ENCODE results near the gene OR8D2. TPM values are rescaled to one million over a fixed set of nuclear protein-coding genes. Genes with fewer than 3 reads are reported as not detected.

OR8D2 gene
- total RNA-seq, 1 donor from 2014 or later, result not detected

DNA sequence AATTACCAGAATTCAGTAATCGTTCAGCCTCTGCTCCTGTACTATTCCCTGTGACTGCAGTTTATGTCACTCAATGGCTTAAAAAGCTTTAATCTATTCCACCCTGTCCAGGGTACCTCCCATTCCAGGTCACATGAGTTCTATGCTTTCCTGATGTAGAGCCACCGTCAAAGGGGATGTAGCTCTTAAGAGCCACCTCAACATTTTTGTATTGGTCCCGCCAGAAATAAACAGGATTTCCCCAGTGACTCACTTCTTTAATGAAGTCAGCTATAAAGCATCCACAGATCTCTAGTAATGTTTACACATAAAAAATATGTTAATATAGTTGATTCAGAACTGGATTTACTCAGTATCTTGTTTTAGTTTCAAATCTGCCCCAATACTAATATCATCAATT lies 4.9 kb downstream of the OR8D2 start:
- no peaks in the 10 kb centered on the region for H3K36me3 ChIP-seq
- H3K4me1 ChIP-seq, result no peaks in the 10 kb centered on the region
- no peaks in the 10 kb centered on the region for H3K9me3 ChIP-seq
- H3K27me3 ChIP-seq (ENCODE audit: low read depth), result no peaks in the 10 kb centered on the region
- H3K4me3 ChIP-seq, result no peak overlapping the region
- H3K27ac ChIP-seq, result no peak overlapping the region
- TF ChIP-seq, protein P1, sequence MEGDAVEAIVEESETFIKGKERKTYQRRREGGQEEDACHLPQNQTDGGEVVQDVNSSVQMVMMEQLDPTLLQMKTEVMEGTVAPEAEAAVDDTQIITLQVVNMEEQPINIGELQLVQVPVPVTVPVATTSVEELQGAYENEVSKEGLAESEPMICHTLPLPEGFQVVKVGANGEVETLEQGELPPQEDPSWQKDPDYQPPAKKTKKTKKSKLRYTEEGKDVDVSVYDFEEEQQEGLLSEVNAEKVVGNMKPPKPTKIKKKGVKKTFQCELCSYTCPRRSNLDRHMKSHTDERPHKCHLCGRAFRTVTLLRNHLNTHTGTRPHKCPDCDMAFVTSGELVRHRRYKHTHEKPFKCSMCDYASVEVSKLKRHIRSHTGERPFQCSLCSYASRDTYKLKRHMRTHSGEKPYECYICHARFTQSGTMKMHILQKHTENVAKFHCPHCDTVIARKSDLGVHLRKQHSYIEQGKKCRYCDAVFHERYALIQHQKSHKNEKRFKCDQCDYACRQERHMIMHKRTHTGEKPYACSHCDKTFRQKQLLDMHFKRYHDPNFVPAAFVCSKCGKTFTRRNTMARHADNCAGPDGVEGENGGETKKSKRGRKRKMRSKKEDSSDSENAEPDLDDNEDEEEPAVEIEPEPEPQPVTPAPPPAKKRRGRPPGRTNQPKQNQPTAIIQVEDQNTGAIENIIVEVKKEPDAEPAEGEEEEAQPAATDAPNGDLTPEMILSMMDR (IDR thresholded peaks at IDR 0.05), result no peak
- intact Hi-C loops (cut with DNase I), result no loop called here
- DNase-seq (no peak), ATAC-seq (no peak)

DNA sequence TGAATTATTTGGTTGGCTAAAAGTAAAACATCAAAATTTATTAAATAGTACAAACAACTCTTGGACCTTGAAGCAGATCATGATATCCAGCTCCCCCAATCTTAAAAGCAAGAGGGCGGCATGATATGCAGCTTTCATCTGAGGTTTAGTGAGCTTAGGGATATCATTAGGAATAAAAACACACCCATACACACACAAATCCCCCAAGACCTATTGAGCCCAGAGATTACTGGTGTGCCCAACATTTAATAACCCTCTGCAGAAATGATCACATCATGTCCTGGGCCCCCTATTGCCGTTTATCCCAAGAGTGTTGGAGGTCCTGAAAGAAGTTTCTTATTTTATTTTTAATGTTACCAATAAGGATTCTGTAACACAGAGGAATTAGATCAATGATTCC lies 6.1 kb downstream of the OR8D2 start, which contains the start of gene OR8D1:
Gene OR8D1, minus strand, starts transcription at position 101 of the 400 bp plus-strand sequence. CDS start 3,183 bp downstream, outside the sequence.
- Histone ChIP-seq H3K27ac (no peak within 1 kb of the TSS), H3K9me3 (no peaks in the 10 kb centered on the region), H3K4me1 (no peaks in the 10 kb centered on the region), H3K36me3 (no peaks in the 10 kb centered on the region), H3K27me3 (ENCODE audit: low read depth) (no peaks in the 10 kb centered on the region), H3K4me3 (no peak within 1 kb of the TSS)
- no peak for DNase-seq
- TF ChIP-seq, protein P1 (IDR thresholded peaks at IDR 0.05), result no peak
- intact Hi-C loops (cut with DNase I), result no loop called here
- ATAC-seq, result no peak

DNA sequence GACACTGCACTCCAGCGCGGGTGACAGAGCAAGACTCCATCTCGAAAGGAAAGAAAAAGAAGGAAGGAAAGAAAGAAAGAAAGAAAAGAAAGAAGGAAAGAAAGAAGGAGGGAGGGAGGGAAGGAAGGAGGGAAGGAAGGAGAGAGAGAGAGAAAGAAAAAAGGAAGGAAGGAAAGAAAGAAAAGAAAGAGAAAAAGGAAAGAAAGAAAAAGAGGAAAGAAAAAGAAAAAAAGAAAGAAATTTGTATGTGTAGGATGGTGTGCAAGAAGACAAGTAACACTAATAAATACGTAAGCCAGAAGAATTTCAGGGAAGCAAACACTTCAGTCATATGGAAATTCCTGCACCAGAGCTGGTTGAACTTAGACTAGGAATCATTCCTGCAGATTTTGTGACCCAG lies 6.9 kb downstream of the OR8D2 start:
- intact Hi-C loops (cut with DNase I), result no loop called here
- ATAC-seq, result no peak
- TF ChIP-seq, protein P1 (IDR thresholded peaks at IDR 0.05), result no peak

DNA sequence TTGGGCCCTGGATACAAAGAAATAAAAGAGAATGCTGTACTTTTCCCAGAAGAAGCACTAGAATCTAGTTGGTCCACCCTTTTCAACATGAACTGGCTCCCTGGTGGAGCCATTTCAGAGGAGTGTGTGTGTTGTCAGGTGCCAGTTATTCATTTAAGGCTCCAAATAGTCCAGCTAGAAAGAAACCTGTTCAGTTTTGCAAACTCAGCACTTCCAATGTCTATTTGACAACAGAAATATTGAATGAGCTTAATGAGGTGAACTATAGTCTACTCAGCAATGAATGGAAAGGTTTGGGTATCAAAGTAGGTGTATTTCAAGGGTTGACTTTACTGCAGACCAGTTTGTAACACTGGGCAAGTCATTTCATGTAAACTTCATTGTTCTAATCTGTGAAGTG lies 8.3 kb downstream of the OR8D2 start:
- intact Hi-C loops (cut with DNase I), result no loop called here
- H3K27me3 ChIP-seq (ENCODE audit: low read depth), result no peaks in the 10 kb centered on the region
- H3K36me3 ChIP-seq, result no peaks in the 10 kb centered on the region
- ATAC-seq, result no peak
- no peaks in the 10 kb centered on the region for H3K9me3 ChIP-seq
- TF ChIP-seq, protein P1 (IDR thresholded peaks at IDR 0.05), result no peak
- H3K27ac ChIP-seq, result no peak overlapping the region
- DNase-seq, result no peak
- no peaks in the 10 kb centered on the region for H3K4me1 ChIP-seq
- no peak overlapping the region for H3K4me3 ChIP-seq

More for the DNA sequence above, 6.9 kb downstream of the OR8D2 start:
- H3K4me3 ChIP-seq, result no peak overlapping the region
- no peaks in the 10 kb centered on the region for H3K36me3 ChIP-seq
- no peak for DNase-seq
- H3K27ac ChIP-seq, result no peak overlapping the region
- H3K27me3 ChIP-seq (ENCODE audit: low read depth), result no peaks in the 10 kb centered on the region
- no peaks in the 10 kb centered on the region for H3K9me3 ChIP-seq
- no peaks in the 10 kb centered on the region for H3K4me1 ChIP-seq

DNA sequence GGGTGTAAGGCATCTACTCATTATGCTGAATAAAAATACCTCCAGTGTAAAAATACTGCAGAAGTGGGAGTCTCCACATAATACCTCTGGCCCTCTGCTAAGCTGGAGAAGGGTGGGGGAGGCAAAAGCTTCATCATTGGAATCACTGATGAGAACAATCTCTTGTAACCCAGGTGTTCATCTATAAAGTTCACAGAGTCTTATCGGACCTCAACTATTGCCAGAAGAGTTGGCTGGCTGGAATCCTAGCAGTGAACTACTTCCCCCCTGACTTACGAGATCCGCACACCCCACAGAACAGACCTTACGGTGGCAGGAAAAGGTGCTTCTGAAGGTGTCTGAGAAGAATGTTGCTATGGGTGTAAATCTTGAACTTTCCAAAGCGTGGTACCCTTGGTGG lies 8.7 kb downstream of the OR8D2 start:
- intact Hi-C loops (cut with DNase I), result no loop called here

More for the DNA sequence above, 8.7 kb downstream of the OR8D2 start:
- TF ChIP-seq, protein P1 (IDR thresholded peaks at IDR 0.05), result no peak
- Histone ChIP-seq H3K27ac (no peak overlapping the region), H3K27me3 (ENCODE audit: low read depth) (no peaks in the 10 kb centered on the region), H3K4me3 (no peak overlapping the region), H3K9me3 (no peaks in the 10 kb centered on the region), H3K4me1 (no peaks in the 10 kb centered on the region), H3K36me3 (no peaks in the 10 kb centered on the region)
- no peak for DNase-seq
- ATAC-seq, result no peak
